Endodermal cell (in vitro differentiated cells): ENCODE results near the gene TRMT112. TPM values are rescaled to one million over a fixed set of nuclear protein-coding genes. Genes with fewer than 3 reads are reported as not detected.
A peak's percentile ranks its signal among the peaks of the same experiment; 100 is the strongest.

Source experiments
- DNase-seq: peaks from one replicate; pipeline ENCODE4 v3.0.0-alpha.2; 2017
- H3K27ac ChIP-seq: 2 replicates; pipeline ENCODE4 v1.5.1; 2013; ENCODE audit warnings: mild to moderate bottlenecking, low read depth, low read length, moderate library complexity
- H3K27me3 ChIP-seq: 2 replicates; pipeline ENCODE4 v1.6.1; 2013; ENCODE audit warnings: mild to moderate bottlenecking, low read length, moderate library complexity; ENCODE audit not compliant: insufficient read depth, control insufficient read depth, poor library complexity, severe bottlenecking
- H3K36me3 ChIP-seq: 2 replicates; pipeline ENCODE4 v1.7.0; 2013; ENCODE audit warnings: mild to moderate bottlenecking, low read length, moderate library complexity; ENCODE audit not compliant: control insufficient read depth, insufficient read depth
- H3K4me1 ChIP-seq: one replicate; pipeline ENCODE4 v1.7.0; 2013; ENCODE audit warnings: low read length; ENCODE audit not compliant: control insufficient read depth, insufficient read depth
- H3K4me3 ChIP-seq: 2 replicates; pipeline ENCODE4 v1.5.1; 2013; ENCODE audit warnings: mild to moderate bottlenecking, low read length, moderate library complexity
- H3K9ac ChIP-seq: 2 replicates; pipeline ENCODE4 v1.6.1; 2013; ENCODE audit warnings: mild to moderate bottlenecking, low read length, moderate library complexity; ENCODE audit not compliant: poor library complexity, severe bottlenecking; ENCODE audit errors: extremely low read depth
- H3K9me3 ChIP-seq: 2 replicates; pipeline ENCODE4 v1.6.1; 2013; ENCODE audit warnings: mild to moderate bottlenecking, low read length, moderate library complexity; ENCODE audit not compliant: control insufficient read depth
- H3K27ac Mint-ChIP-seq: 2 replicates; pipeline ENCODE4 v1.8.0; 2020; ENCODE audit warnings: mixed read lengths
- H3K27me3 Mint-ChIP-seq: 2 replicates; pipeline ENCODE4 v1.8.0; 2021; ENCODE audit warnings: mild to moderate bottlenecking, mixed read lengths; ENCODE audit not compliant: insufficient read depth
- H3K36me3 Mint-ChIP-seq: 2 replicates; pipeline ENCODE4 v1.8.0; 2020; ENCODE audit warnings: low read depth, mixed read lengths
- H3K4me1 Mint-ChIP-seq: 2 replicates; pipeline ENCODE4 v1.8.0; 2020; ENCODE audit warnings: mixed read lengths
- H3K4me3 Mint-ChIP-seq: 2 replicates; pipeline ENCODE4 v1.8.0; 2020; ENCODE audit warnings: mild to moderate bottlenecking, moderate library complexity, mixed read lengths
- H3K9me3 Mint-ChIP-seq: 2 replicates; pipeline ENCODE4 v1.8.0; 2020; ENCODE audit warnings: mild to moderate bottlenecking, mixed read lengths
- CTCF ChIP-seq: fragments of 200-600 bp; sonication (generic); conservative IDR thresholded peaks from 2 replicates; pipeline ENCODE4 v1.5.0; 2021; ENCODE audit warnings: antibody characterized with exemption, mild to moderate bottlenecking
- WGBS, 2 experiments: methylation state at CpG; one replicate each; pipeline versions ENCODE4 v1.1.5 to v1.1.7; 2013; ENCODE audit warnings: missing lambda C conversion rate in 2 of 2, mixed read lengths in 1 of 2; ENCODE audit not compliant: insufficient coverage in 1 of 2, insufficient read length in 1 of 2; 5-methylcytosine and 5-hydroxymethylcytosine counted together
- total RNA-seq, 2 donors: library from RNA; stranded (reverse); fragmentation: NEBNext Ultra II Directional in 1 of 2; extraction: Animal tissue kit (Norgen Biotek cat#: 25700) in 1 of 2; gene quantifications; 2 replicates in 1 of 2; 3 replicates in 1 of 2; pipeline ENCODE4 v1.2.1, GENCODE V29; 2021

Gene TRMT112
- total RNA-seq, 2 donors from 2014 or later, result 265 to 352 TPM

- no peak for TF ChIP-seq CTCF
- H3K9me3 Mint-ChIP-seq, result no peaks in the 10 kb centered on the region
- H3K4me1 ChIP-seq, result no peaks in the 10 kb centered on the region
- peaks cover 3% of the 10 kb centered on the region for H3K4me1 Mint-ChIP-seq
- H3K9ac ChIP-seq, result no peak overlapping the region
- peaks cover 77% of the 10 kb centered on the region for H3K27me3 ChIP-seq
- no peaks in the 10 kb centered on the region for H3K9me3 ChIP-seq
- H3K4me3 Mint-ChIP-seq, result peak overlapping the region; percentile 40
- H3K4me3 ChIP-seq, result no peak overlapping the region
- 2 to 3% methylated on average over 44 to 96 of the region's 96 CpGs for WGBS, 2 experiments
- no peak overlapping the region for H3K27ac ChIP-seq
- no peak overlapping the region for H3K27ac Mint-ChIP-seq
- no peak for DNase-seq
- peaks cover 5% of the 10 kb centered on the region for H3K36me3 Mint-ChIP-seq
- no peaks in the 10 kb centered on the region for H3K36me3 ChIP-seq
- H3K27me3 Mint-ChIP-seq, result peaks cover 76% of the 10 kb centered on the region
Observed at GRCh38 chr11:64291752-64292459, 25.5 kb downstream of the TRMT112 start.

- peaks cover 71% of the 10 kb centered on the region for H3K27me3 ChIP-seq
Observed at GRCh38 chr11:64291262-64291751, 26.1 kb downstream of the TRMT112 start, which contains the start of gene KCNK4. Gene KCNK4, plus strand, starts transcription at chr11:64291302. Its CDS starts 1,717 bp downstream, at chr11:64293019.

More at GRCh38 chr11:64291262-64291751, 26.1 kb downstream of the TRMT112 start, which contains the start of gene KCNK4:
- Histone ChIP-seq H3K9ac (no peak within 1 kb of the TSS), H3K9me3 (no peaks in the 10 kb centered on the region), H3K4me1 (no peaks in the 10 kb centered on the region), H3K36me3 (no peaks in the 10 kb centered on the region), H3K27ac (no peak within 1 kb of the TSS), H3K4me3 (no peak within 1 kb of the TSS)
- peak; percentile 71 for DNase-seq
- WGBS, 2 experiments, result 0 to 7% methylated on average over 10 to 45 of the region's 45 CpGs
- H3K27me3 Mint-ChIP-seq, result peaks cover 70% of the 10 kb centered on the region
- TF ChIP-seq CTCF, result no peak
- no peak within 1 kb of the TSS for H3K27ac Mint-ChIP-seq
- peak within 1 kb of the TSS; percentile 37 for H3K4me3 Mint-ChIP-seq
- H3K9me3 Mint-ChIP-seq, result no peaks in the 10 kb centered on the region
- H3K36me3 Mint-ChIP-seq, result peaks cover 5% of the 10 kb centered on the region
- peaks cover 5% of the 10 kb centered on the region for H3K4me1 Mint-ChIP-seq
